Suprapubic skin (tissue), 4 donors: ENCODE measurements around the gene PPP1R3D.

Experiments
- CTCF ChIP-seq, 2 donors: fragments of 200-600 bp in 1 of 2; fragments of 450-650 bp in 1 of 2; sonication (generic) in 1 of 2; IDR thresholded peaks; one replicate each; pipeline ENCODE4 v1.5.1; 2016 to 2019; ENCODE audit warnings: antibody characterized with exemption in 2 of 2, mild to moderate bottlenecking in 1 of 2, moderate library complexity in 1 of 2
- POLR2A ChIP-seq, 2 donors: fragments of 450-650 bp; IDR thresholded peaks; one replicate each; pipeline ENCODE4 v1.6.1; 2017; ENCODE audit warnings: antibody characterized with exemption in 2 of 2, mild to moderate bottlenecking in 2 of 2, moderate library complexity in 2 of 2
- POLR2AphosphoS5 ChIP-seq, 3 donors: sonication (generic); formaldehyde crosslinking; IDR thresholded peaks; one replicate each; pipeline ENCODE4 v1.6.1; 2017; ENCODE audit warnings: antibody characterized with exemption in 3 of 3

GRCh38 chr20:59948212-59948611, 8.1 kb upstream of the PPP1R3D start:
- TF ChIP-seq POLR2A (IDR thresholded peaks at IDR 0.05), result no peak
- no peak for TF ChIP-seq CTCF (IDR thresholded peaks at IDR 0.05)
- no peak for TF ChIP-seq POLR2AphosphoS5 (IDR thresholded peaks at IDR 0.05)
